Adipose tissue (tissue), 3 donors: ENCODE data around the gene SCPEP1. TPM values are rescaled to one million over a fixed set of nuclear protein-coding genes. Genes with fewer than 3 reads are reported as not detected.

Experiments used
- H3K27ac ChIP-seq: one replicate; pipeline ENCODE4 v1.5.1; 2013; ENCODE audit warnings: low read depth, low read length
- WGBS, 3 donors: extraction: QIAGEN DNeasy Blood & Tissue Kit; methylation state at CpG; one replicate each; pipeline ENCODE4 v1.1.7; 2013; 5-methylcytosine and 5-hydroxymethylcytosine counted together
- polyA plus RNA-seq, 3 donors: library from polyadenylated mRNA; stranded (reverse); fragments of 200-250 nt; gene quantifications; one replicate each; pipeline ENCODE4 v1.2.3, GENCODE V29; 2013
- donor health status: healthy with polysubstance abuse.
- donor health status: Bipolar disorder and iron deficiency.
- donor health status: healthy.

SCPEP1 gene
- polyA plus RNA-seq, 3 donors = 13.4 to 55.3 (median 38.1) TPM

DNA sequence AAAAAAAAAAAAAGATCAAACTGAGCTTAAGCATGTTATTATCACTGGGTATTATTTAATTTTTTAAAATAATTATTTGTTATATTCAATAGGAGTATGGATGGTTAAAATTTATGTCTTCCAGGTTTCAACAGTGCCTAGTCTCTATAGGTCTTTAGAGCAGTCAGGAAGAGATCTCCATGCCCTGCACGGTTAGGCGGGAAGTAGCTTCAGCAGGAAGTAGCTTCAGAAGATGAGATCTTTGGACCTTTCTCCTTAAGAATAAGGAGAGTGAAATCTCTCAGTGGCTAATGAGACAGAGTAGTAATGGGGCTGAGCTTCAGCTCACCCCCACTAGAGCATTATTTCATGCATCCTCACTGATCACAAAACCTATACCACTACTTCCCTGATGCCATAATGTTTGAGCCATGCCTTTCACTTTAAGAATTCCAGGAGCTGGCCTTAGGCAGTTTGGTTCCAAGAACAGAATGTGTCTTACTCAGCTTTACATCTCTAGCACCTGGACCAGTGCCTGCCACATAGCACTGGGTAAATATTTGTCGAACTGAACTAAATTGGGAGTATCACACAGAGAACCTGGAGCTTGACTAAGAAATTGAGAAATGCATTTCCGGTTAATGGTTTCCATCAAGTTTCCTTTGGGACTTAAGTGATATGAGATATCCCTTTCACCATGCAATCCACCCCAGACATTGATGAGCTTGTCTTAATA, 43.5 kb downstream of the SCPEP1 start:
- 33 to 74% (median 67%) methylated on average over 4 of the region's 4 CpGs for WGBS, 3 donors
- H3K27ac ChIP-seq = no peak overlapping the region

DNA sequence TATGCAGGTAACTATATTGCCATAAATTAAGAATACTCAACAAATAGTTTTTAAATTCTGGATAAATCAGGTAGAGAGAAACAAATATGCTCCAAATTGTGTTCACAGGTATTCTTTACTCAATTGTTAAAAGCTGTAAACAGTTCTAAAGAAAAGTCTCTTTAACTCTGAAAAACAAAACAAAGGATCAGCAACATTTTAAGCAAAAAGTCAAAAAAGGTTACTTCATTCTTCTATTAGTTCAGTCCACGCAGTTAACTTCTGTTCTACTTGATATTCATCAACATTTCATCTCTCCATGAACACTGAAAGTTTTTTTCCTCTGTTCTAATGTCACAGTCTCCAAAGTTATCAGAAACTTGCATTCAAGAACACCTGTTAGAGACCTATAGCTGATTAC, 47.9 kb downstream of the SCPEP1 start:
- 80 to 93% (median 82%) methylated on average over 1 of the region's 1 CpG for WGBS, 3 donors

GRCh38 chr17:57027852-57028251, 49.9 kb downstream of the SCPEP1 start:
- H3K27ac ChIP-seq = no peak overlapping the region
- 84 to 100% (median 90%) methylated on average over 1 of the region's 1 CpG for WGBS, 3 donors

More for the DNA sequence above, 47.9 kb downstream of the SCPEP1 start:
- H3K27ac ChIP-seq = no peak overlapping the region

DNA sequence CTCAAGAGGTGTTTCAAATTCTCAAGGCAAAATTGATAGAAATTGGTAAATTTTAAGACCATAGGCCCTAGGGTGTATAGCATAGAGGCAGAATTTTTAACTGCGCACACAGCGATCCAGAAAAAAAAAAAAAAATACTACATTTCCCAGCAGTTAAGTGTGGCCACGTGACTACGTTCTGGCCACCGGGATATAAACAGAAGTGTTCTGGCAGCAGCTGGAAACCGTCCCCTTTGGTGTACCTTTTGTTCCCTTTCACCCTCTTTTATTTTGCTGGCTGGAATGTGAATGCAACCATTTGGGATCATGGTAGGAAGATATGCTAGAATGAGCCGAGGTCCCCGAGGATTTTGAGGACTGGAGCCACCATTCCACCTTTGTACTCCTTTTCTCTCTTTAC, 54.4 kb downstream of the SCPEP1 start:
- 45 to 75% (median 71%) methylated on average over 8 of the region's 8 CpGs for WGBS, 3 donors
- no peak overlapping the region for H3K27ac ChIP-seq

DNA sequence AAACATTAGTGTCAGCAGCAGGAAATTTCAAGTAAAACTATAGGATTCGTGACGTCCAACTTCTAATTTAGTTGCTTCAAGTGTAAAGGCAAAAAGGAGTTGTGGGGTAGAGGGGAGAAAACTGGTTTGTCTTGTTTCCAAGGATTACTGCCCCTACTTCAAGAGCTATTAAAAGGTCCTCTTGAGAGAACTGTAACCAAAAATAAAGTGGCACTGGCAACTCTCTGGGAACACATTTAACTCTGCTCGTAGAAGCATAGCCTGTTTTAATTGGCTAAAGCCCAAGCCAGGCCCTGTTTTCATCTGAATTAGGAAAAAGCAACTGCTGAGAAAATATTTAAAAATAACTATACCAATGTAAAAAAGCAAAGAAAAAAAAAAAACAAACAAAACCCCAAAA, 55.4 kb downstream of the SCPEP1 start:
- H3K27ac ChIP-seq = no peak overlapping the region
- WGBS, 3 donors = 13 to 38% (median 36%) methylated on average over 3 of the region's 3 CpGs

DNA sequence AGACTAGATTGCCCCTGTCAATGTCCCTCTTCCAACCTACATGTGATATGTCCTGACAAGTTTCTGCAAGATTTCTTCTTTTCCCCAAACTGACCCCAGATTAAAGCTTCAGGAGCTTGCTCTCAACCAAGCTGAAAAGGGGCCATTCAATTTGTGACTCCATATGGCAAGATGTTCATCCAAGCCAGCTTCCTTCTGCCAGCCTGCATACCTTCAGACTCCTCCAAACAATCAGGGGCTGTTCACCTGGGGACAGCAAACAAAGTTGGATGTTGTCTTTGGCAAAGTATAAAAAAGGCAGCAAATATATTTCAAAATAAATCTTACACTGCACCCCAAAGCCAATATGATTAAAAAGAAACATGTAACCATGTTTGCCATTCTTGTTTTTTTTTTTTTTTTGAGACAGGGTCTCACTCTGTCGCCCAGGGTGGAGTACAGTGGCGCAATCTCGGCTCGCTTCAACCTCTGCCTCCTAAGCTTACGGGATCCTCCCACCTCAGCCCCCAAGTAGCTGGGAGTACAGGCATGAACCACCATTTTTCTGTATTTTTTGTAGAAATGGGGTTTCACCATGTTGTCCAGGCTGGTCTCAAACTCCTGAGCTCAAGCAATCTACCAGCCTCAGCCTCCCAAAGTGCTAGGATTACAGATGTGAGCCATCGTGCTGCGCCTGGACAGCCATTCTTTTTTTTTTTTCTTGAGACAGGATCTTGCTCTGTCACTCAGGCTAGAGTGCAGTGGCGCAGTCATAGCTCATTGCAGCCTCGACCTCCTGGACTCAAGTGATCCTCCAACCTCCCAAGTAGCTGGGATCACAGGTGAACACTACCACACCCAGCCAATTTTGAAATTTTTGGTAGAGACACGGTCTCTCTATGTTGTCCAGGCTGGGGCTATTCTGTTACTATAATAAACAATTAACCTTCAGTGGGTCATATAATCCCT, 57.1 kb downstream of the SCPEP1 start:
- H3K27ac ChIP-seq = no peak overlapping the region
- WGBS, 3 donors = 79 to 83% (median 83%) methylated on average over 10 of the region's 10 CpGs

DNA sequence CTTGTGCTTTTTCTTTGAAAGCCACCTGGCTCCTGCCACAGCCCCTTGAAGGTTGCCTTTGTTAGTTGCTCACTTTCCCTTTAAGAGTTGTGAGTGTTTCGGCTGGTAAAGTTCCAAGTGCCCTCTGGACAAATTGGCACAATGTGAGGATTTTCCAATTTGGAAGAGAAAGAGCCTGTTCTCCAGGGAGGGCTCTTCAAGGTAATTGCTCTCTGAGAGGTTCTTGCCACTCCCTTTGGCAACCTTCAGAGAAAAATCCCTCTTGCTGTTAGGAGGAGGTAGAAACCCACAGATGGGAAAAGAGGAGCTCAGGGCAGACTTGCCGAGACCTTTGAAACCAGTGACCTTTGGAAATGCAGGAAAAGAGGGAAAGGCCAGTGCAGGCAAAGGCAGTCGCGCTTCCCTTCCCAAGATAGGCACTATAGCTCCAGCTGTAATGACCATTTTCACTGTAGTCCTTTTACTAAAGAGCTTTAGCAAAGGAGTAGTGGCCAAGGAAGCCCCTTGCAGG, 58.1 kb downstream of the SCPEP1 start:
- H3K27ac ChIP-seq = no peak overlapping the region
- WGBS, 3 donors = 18 to 56% (median 50%) methylated on average over 4 of the region's 4 CpGs

DNA sequence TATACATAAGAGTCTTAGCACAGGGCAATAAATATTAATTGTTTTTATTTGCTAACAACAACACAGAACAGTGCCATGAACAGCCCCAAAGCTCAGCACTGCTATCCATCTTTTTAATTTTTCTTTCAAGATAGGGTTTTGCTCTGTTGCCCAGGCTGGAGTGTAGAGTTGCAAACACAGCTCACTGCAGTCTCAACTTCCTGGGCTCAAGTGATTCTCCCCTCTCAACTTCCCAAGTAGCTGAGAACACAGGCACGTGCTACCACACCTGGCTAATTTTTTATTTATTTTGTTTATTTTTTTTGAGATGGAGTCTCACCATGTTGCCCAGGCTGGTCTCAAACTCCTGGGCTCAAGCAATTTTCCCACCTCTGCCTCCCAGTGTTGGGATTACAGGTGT, 59.5 kb downstream of the SCPEP1 start:
- H3K27ac ChIP-seq = no peak overlapping the region
- 37 to 75% (median 73%) methylated on average over 1 of the region's 1 CpG for WGBS, 3 donors

- 67 to 75% (median 72%) methylated on average over 3 of the region's 3 CpGs for WGBS, 3 donors
- H3K27ac ChIP-seq = no peak overlapping the region
These were observed 60.6 kb downstream of the SCPEP1 start for GRCh38 chr17:57038486-57038885.

- H3K27ac ChIP-seq = no peak overlapping the region
- WGBS, 3 donors = 56 to 87% (median 87%) methylated on average over 2 of the region's 2 CpGs
These were observed 62.6 kb downstream of the SCPEP1 start for GRCh38 chr17:57040571-57040970.

- WGBS, 3 donors = 57 to 89% (median 84%) methylated on average over 4 of the region's 4 CpGs
- H3K27ac ChIP-seq = no peak overlapping the region
These were observed 65.3 kb downstream of the SCPEP1 start for GRCh38 chr17:57043276-57043675.

DNA sequence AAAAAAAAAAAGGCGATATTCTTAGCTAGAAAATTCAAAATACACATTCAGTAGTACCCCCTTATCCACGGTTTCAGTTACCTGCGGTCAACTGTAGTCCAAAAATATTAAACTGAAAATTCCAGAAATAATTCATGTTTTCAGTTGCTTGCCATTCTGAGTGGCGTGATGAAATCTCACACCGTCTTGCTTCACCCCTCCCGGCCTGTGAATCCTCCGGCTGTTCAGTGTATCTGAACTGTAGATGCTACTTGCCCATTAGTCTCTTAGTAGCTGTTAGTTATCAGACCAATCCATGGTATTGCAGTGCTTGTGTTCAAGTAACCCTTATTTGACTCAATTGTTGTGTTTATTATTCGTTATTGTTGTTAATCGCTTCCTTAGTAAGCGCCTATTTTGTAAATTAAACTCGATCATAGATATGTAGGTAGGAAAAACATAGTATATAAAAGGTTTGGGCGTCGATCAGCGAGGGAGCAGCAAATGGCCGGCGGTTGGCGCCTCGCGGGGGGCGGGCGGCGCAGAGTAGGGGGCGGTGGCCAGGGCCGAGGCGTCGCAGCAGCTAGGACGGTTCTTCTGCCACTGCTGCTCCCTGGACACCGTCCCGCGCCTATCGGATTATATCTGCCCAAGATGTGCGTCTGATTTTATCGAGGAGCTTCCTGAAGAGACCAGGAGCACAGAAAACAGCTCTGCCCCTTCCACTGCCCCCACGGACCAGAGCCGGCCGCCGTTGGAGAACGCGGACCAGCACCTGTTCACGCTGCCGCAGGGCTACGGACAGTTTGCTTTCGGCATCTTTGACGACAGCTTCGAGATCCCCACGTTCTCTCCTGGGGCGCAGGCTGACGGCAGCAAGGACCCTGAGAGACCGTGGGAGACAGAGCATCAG, 67.3 kb downstream of the SCPEP1 start:
- WGBS, 3 donors = 18 to 28% (median 23%) methylated on average over 48 to 49 of the region's 49 CpGs
- H3K27ac ChIP-seq = no peak overlapping the region

DNA sequence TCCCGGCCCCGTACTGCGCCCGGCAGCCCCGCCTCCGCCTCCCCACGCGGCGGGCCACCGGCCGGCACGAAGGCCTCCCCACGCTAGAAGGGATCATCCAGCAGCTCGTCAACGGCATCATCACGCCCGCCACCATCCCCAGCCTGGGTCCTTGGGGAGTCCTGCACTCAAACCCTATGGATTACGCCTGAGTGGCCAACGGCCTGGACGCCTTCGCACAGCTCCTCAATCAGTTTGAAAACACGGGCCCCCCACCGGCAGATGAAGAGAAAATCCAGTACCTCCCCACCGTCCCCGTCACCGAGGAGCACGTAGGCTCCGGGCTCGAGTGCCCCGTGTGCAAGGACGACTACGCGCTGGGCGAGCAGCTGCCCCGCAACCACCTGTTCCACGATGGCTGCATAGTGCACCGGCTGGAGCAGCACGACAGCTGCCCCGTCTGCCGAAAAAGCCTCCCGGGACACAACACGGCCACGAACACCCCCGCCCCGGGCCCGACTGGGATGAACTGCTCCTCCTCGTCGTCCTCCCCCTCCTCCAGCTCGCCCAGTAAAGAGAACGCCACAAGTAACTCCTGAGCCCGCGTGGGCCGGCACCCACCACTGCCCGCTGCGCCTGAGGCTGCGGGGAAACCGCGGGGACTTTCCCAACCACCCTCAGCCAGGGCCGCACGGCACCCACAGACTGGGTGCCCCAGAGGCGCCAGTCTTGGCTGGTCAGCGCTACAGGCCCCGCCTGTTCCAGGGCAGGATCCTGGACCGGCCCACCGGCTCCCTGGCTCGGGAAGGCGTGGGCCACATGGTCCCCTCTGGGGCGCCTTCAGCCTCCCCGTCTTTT, 68.2 kb downstream of the SCPEP1 start:
- WGBS, 3 donors = 9 to 24% (median 13%) methylated on average over 69 of the region's 69 CpGs
- no peak overlapping the region for H3K27ac ChIP-seq

DNA sequence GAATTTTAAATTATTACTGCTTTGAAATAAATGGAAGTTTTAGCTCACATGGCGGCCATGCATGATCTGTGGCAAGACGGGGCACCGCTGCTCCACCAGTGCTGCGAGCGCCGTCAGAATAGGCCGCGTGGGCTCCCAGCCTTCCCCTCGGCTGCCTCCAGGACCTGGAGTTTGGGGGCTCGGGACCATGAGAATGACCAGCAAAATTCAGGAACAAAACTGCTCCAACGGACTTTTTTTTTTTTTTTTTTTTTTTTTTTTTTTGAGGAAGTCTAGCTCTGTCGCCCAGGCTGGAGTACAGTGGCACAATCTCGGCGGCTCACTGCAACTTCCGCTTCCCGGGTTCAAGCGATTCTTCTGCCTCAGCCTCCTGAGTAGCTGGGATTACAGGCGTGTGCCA, 68.8 kb downstream of the SCPEP1 start:
- no peak overlapping the region for H3K27ac ChIP-seq
- WGBS, 3 donors = 61 to 90% (median 63%) methylated on average over 17 to 18 of the region's 18 CpGs

GRCh38 chr17:57048096-57048495, 70.2 kb downstream of the SCPEP1 start:
- 93 to 98% (median 94%) methylated on average over 2 of the region's 2 CpGs for WGBS, 3 donors
- H3K27ac ChIP-seq = no peak overlapping the region

GRCh38 chr17:57050306-57050705, 72.4 kb downstream of the SCPEP1 start:
- no peak overlapping the region for H3K27ac ChIP-seq
- 73 to 85% (median 83%) methylated on average over 5 of the region's 5 CpGs for WGBS, 3 donors

GRCh38 chr17:57051886-57052361, 74.0 kb downstream of the SCPEP1 start:
- 64 to 78% (median 73%) methylated on average over 5 of the region's 5 CpGs for whole genome bisulfite sequencing, 3 donors
- H3K27ac ChIP-seq = no peak overlapping the region
